ENCODE results near the gene ARHGDIA. TPM values are rescaled to one million over a fixed set of nuclear protein-coding genes. Genes with fewer than 3 reads are reported as not detected.
A peak's percentile ranks its signal among the peaks of the same experiment; 100 is the strongest.

ARHGDIA gene
- total RNA-seq, 4 donors from 2014 or later: 115 to 173 (median 164) TPM

- no peaks in the 10 kb centered on the region for H3K9me3 ChIP-seq
- H3K4me3 ChIP-seq (replicated peaks in 1 of 3): no peak overlapping the region
- peaks cover 0 to 13% of the 10 kb centered on the region in 2 donors for H3K36me3 ChIP-seq
- TF ChIP-seq CTCF (IDR thresholded peaks at IDR 0.05) (no peak), POLR2A (IDR thresholded peaks at IDR 0.05) (no peak)
- H3K27me3 ChIP-seq: no peaks in the 10 kb centered on the region
- WGBS, 2 donors: 93 to 94% methylated on average over 22 to 31 of the region's 33 CpGs
- H3K4me1 ChIP-seq: peaks cover 0 to 6% of the 10 kb centered on the region in 2 donors
- no peak overlapping the region for H3K27ac ChIP-seq
- no peak for DNase-seq
- intact Hi-C loops (cut with DNase I): no loop called here
Observed at GRCh38 chr17:81823820-81824550, 47.2 kb downstream of the ARHGDIA start.

- Histone ChIP-seq H3K36me3 (peaks cover 0 to 13% of the 10 kb centered on the region in 2 donors), H3K9me3 (no peaks in the 10 kb centered on the region), H3K27ac (no peak overlapping the region), H3K27me3 (no peaks in the 10 kb centered on the region), H3K4me3 (replicated peaks in 1 of 3) (no peak overlapping the region), H3K4me1 (no peaks in the 10 kb centered on the region)
- WGBS, 2 donors: 95 to 96% methylated on average over 16 to 24 of the region's 30 CpGs
- intact Hi-C loops (cut with DNase I): no loop called here
- DNase-seq: no peak
- TF ChIP-seq CTCF (IDR thresholded peaks at IDR 0.05) (no peak), POLR2A (IDR thresholded peaks at IDR 0.05) (no peak)
Observed at GRCh38 chr17:81822996-81823819, 47.9 kb downstream of the ARHGDIA start.

- DNase-seq: no peak
- TF ChIP-seq CTCF (IDR thresholded peaks at IDR 0.05): no peak
- no peak for TF ChIP-seq POLR2A (IDR thresholded peaks at IDR 0.05)
- Histone ChIP-seq H3K9me3 (no peaks in the 10 kb centered on the region), H3K27me3 (no peaks in the 10 kb centered on the region), H3K36me3 (peaks cover 0 to 13% of the 10 kb centered on the region in 2 donors), H3K4me3 (replicated peaks in 1 of 3) (no peak overlapping the region), H3K4me1 (no peaks in the 10 kb centered on the region), H3K27ac (no peak overlapping the region)
- intact Hi-C loops (cut with DNase I): no loop called here
- 95 to 100% methylated on average over 1 to 6 of the region's 8 CpGs for WGBS, 2 donors
Observed at GRCh38 chr17:81822312-81822637, 48.9 kb downstream of the ARHGDIA start.

GRCh38 chr17:81821603-81822311 is 49.4 kb downstream of the ARHGDIA start:
- intact Hi-C loops (cut with DNase I): no loop called here
- Histone ChIP-seq H3K27ac (no peak overlapping the region), H3K4me1 (no peaks in the 10 kb centered on the region), H3K27me3 (no peaks in the 10 kb centered on the region), H3K4me3 (replicated peaks in 1 of 3) (no peak overlapping the region), H3K9me3 (no peaks in the 10 kb centered on the region), H3K36me3 (peaks cover 0 to 13% of the 10 kb centered on the region in 2 donors)
- TF ChIP-seq CTCF (IDR thresholded peaks at IDR 0.05) (peak in 1 of 6 experiments; percentile 23), POLR2A (IDR thresholded peaks at IDR 0.05) (no peak)
- WGBS, 2 donors: 68 to 83% methylated on average over 5 to 6 of the region's 20 CpGs
- peak; percentile 32 to 38 for DNase-seq

Measured in thyroid gland (tissue), 4 donors.